Keratinocyte (primary cell): ENCODE results near the gene SASH1. TPM values are rescaled to one million over a fixed set of nuclear protein-coding genes. Genes with fewer than 3 reads are reported as not detected.

Experiments used
- DNase-seq: peaks from one replicate; pipeline ENCODE4 v3.0.0-alpha.2; 2011; ENCODE audit warnings: low read depth, missing footprints, low spot score
- FAIRE-seq: peaks from 2 replicates; lab custom pipeline; 2011; peaks lifted over from hg19 to GRCh38; lab: Jason Lieb, UNC
- H2AFZ ChIP-seq: 2 replicates; pipeline ENCODE4 v1.6.0; 2012; ENCODE audit warnings: low read length, control low read depth, inconsistent platforms; ENCODE audit not compliant: control insufficient read depth
- H3K27ac ChIP-seq: 2 replicates; pipeline ENCODE4 v1.5.1; 2011; ENCODE audit warnings: low read length; ENCODE audit not compliant: control insufficient read depth, insufficient read depth
- H3K27me3 ChIP-seq: 3 replicates; pipeline ENCODE4 v1.6.0; 2011; ENCODE audit warnings: low read length; ENCODE audit not compliant: control insufficient read depth, insufficient read depth; ENCODE audit errors: extremely low read depth
- H3K36me3 ChIP-seq, 2 experiments: 2 replicates in 1 of 2; 3 replicates in 1 of 2; pipeline ENCODE4 v1.5.1; 2011; ENCODE audit warnings: low read length in 2 of 2, mild to moderate bottlenecking in 1 of 2; ENCODE audit not compliant: control insufficient read depth in 2 of 2, insufficient read depth in 2 of 2; ENCODE audit errors: extremely low read depth in 1 of 2
- H3K4me1 ChIP-seq: 3 replicates; pipeline ENCODE4 v1.5.1; 2011; ENCODE audit warnings: low read length; ENCODE audit not compliant: control insufficient read depth, insufficient read depth; ENCODE audit errors: extremely low read depth
- H3K4me2 ChIP-seq: 3 replicates; pipeline ENCODE4 v1.6.0; 2011; ENCODE audit warnings: low read depth, low read length; ENCODE audit not compliant: control insufficient read depth, insufficient read depth; ENCODE audit errors: extremely low read depth
- H3K4me3 ChIP-seq, 3 experiments: fragments of 200-600 bp in 1 of 3; sonication (generic) in 1 of 3; 2 replicates in 2 of 3; 3 replicates in 1 of 3; pipeline ENCODE4 v1.5.1; 2011 to 2016; ENCODE audit warnings: low read length in 3 of 3, mild to moderate bottlenecking in 3 of 3, control low read depth in 2 of 3, inconsistent platforms in 1 of 3, low read depth in 1 of 3, mixed read lengths in 1 of 3, mixed run types in 1 of 3, moderate library complexity in 1 of 3; ENCODE audit not compliant: control insufficient read depth in 2 of 3, insufficient read depth in 2 of 3; ENCODE audit errors: extremely low read depth in 1 of 3
- H3K79me2 ChIP-seq: 2 replicates; pipeline ENCODE4 v1.6.0; 2012; ENCODE audit warnings: low read length; ENCODE audit not compliant: control insufficient read depth, insufficient read depth
- H3K9ac ChIP-seq: 3 replicates; pipeline ENCODE4 v1.6.0; 2011; ENCODE audit warnings: low read length; ENCODE audit not compliant: control insufficient read depth, insufficient read depth; ENCODE audit errors: extremely low read depth
- H3K9me1 ChIP-seq: 3 replicates; pipeline ENCODE4 v1.6.0; 2011; ENCODE audit warnings: low read length; ENCODE audit not compliant: control insufficient read depth, insufficient read depth; ENCODE audit errors: extremely low read depth
- H3K9me3 ChIP-seq: 2 replicates; pipeline ENCODE4 v1.5.1; 2012; ENCODE audit warnings: low read depth, low read length; ENCODE audit not compliant: control insufficient read depth
- H4K20me1 ChIP-seq: 3 replicates; pipeline ENCODE4 v1.6.0; 2011; ENCODE audit warnings: low read length; ENCODE audit not compliant: control insufficient read depth, insufficient read depth; ENCODE audit errors: extremely low read depth
- EZH2 ChIP-seq: IDR thresholded peaks from one replicate; pipeline ENCODE4 v1.6.1; 2012; ENCODE audit warnings: inconsistent platforms, mild to moderate bottlenecking, low read length, moderate library complexity
- dilution Hi-C: fragments of 300-500 bp; cut with MboI; formaldehyde crosslinking; loops from one replicate; pipeline ENCODE4 v1.7.0; 2020; ENCODE audit warnings: low sequenced_read_pairs; ENCODE audit not compliant: extremely low pct_ligation_motif_present
- polyA plus RNA-seq, 5 experiments: library from polyadenylated mRNA; depleted of rRNA in 3 of 5; stranded (reverse) in 3 of 5; stranded (forward) in 1 of 5; unstranded in 1 of 5; fragments of >200 nt; gene quantifications; 1 replicate in 1 of 5; 2 replicates in 3 of 5; 3 replicates in 1 of 5; pipeline versions ENCODE4 v1.2.1 to v1.2.3, GENCODE V29; 2011 to 2012; ENCODE audit warnings: missing spikeins in 2 of 5, low read depth in 1 of 5, low replicate concordance in 1 of 5
- TF ChIP-seq, protein P1 (sequence below), 3 experiments: IDR thresholded peaks in 1 of 3; conservative IDR thresholded peaks in 1 of 3; optimal IDR thresholded peaks in 1 of 3; 2 replicates in 2 of 3; 3 replicates in 1 of 3; pipeline versions ENCODE3 to v1.5.1; 2011; ENCODE audit warnings: low read length in 3 of 3, mild to moderate bottlenecking in 3 of 3, moderate library complexity in 2 of 3, control low read depth in 1 of 3, inconsistent platforms in 1 of 3; ENCODE audit not compliant: insufficient read depth in 2 of 3; ENCODE audit errors: extremely low read depth in 1 of 3

SASH1 gene
- polyA plus RNA-seq, 1 donor (not counting 4 experiments of a cell fraction or from before 2014, with no cell fraction given): 4.4 TPM

DNA sequence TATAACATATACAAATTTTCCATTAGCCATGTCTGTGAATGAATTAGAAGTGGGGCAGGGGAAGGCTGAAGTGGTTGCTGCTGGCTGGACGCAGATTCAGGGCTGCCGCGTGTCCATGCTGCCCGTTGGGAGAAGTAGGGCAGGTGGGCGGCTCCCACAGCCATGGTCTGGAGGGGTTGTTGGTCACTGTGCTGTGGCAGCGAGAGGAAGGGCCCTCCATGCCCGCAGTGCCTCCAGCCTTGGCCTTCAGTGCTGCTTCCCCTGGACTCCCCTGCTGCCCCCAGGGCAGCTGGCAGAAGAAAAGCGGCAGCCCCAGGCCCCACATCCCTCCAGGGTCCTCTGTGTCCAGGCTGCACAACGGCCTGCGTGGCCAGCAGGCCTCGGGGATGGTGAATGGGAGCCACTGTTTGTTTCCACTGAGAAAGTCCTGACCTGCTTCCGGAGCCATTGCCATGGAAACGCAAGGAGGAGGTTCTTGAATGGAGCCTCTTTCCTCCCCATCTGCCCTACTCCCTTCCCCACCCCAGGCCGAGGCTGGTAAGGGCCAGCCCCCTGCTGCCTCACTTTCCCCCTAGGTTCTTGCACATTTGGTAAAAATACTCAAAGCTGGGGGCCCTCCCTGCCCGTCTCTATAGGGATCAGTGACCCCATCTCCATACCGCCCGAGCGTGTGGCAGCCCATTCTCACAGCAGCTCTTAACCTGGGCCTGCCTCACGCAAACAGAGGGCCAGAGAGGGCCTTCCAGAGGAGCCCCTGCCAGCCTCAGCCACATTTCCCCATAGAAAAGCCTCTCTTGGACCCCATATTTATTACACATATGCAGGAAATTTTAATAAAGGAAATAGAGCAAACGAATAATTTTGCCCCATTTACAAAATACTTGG lies 113.3 kb downstream of the SASH1 start:
- dilution Hi-C loops: no loop called here
- TF ChIP-seq EZH2: no peak
- TF ChIP-seq, protein P1, sequence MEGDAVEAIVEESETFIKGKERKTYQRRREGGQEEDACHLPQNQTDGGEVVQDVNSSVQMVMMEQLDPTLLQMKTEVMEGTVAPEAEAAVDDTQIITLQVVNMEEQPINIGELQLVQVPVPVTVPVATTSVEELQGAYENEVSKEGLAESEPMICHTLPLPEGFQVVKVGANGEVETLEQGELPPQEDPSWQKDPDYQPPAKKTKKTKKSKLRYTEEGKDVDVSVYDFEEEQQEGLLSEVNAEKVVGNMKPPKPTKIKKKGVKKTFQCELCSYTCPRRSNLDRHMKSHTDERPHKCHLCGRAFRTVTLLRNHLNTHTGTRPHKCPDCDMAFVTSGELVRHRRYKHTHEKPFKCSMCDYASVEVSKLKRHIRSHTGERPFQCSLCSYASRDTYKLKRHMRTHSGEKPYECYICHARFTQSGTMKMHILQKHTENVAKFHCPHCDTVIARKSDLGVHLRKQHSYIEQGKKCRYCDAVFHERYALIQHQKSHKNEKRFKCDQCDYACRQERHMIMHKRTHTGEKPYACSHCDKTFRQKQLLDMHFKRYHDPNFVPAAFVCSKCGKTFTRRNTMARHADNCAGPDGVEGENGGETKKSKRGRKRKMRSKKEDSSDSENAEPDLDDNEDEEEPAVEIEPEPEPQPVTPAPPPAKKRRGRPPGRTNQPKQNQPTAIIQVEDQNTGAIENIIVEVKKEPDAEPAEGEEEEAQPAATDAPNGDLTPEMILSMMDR (optimal IDR thresholded peaks at IDR 0.05 in 1 of 3, IDR thresholded peaks at IDR 0.05 in 1 of 3, conservative IDR thresholded peaks at IDR 0.05 in 1 of 3; ENCODE audit: extremely low read depth in 1 of 3, insufficient read depth in 2 of 3, low read length in 3 of 3): no peak
- Histone ChIP-seq H3K4me2 (no peak overlapping the region), H2AFZ (no peak overlapping the region), H3K79me2 (no peaks in the 10 kb centered on the region), H3K27ac (no peak overlapping the region), H3K4me1 (peaks cover 8% of the 10 kb centered on the region), H3K9ac (no peak overlapping the region), H4K20me1 (no peaks in the 10 kb centered on the region), H3K9me3 (no peaks in the 10 kb centered on the region), H3K36me3 (no peaks in the 10 kb centered on the region), H3K27me3 (no peaks in the 10 kb centered on the region), H3K9me1 (no peaks in the 10 kb centered on the region), H3K4me3 (no peak overlapping the region)
- FAIRE-seq (no peak), DNase-seq (no peak)

DNA sequence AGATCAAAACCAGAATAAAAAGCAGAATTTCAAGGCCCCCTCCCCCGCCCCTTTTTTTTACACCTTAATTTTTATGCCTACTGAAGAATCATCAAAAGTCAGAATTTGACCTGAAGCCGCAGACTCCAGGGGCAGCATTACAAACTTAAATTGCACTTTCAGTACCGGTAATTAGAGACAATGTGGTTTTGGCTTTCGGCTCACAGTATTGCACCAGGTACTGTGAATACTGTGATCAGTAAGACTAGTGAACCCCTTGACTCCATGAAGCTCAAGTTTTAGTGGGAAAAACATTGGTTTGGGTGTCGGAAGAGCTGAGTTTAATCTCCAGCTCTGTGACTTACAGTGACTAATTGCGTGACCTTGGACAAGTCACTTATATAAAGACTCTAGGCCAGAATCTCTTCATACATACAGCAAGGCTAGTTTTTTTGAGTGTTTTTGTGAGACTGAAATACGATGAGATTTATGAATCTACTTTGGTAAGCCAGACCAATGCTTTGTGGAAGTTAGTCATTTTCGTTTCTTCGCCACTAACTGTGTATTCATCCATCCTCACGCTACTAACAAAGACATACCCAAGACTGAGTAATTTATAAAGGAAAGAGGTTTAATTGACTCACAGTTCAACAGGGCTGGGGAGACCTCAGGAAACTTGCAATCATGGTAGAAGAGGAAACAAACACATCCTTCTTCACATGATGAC lies 114.7 kb downstream of the SASH1 start:
- FAIRE-seq: no peak
- Histone ChIP-seq H2AFZ (no peak overlapping the region), H3K9ac (no peak overlapping the region), H3K4me2 (no peak overlapping the region), H3K9me3 (no peaks in the 10 kb centered on the region), H3K36me3 (no peaks in the 10 kb centered on the region), H3K4me1 (peaks cover 2% of the 10 kb centered on the region), H3K9me1 (no peaks in the 10 kb centered on the region), H3K4me3 (no peak overlapping the region), H3K27me3 (no peaks in the 10 kb centered on the region), H3K27ac (no peak overlapping the region), H3K79me2 (no peaks in the 10 kb centered on the region), H4K20me1 (no peaks in the 10 kb centered on the region)
- no peak for TF ChIP-seq EZH2
- TF ChIP-seq, protein P1 (optimal IDR thresholded peaks at IDR 0.05 in 1 of 3, IDR thresholded peaks at IDR 0.05 in 1 of 3, conservative IDR thresholded peaks at IDR 0.05 in 1 of 3; ENCODE audit: extremely low read depth in 1 of 3, insufficient read depth in 2 of 3, low read length in 3 of 3): no peak
- DNase-seq: no peak
- dilution Hi-C loops: no loop called here
